H9 (cell line): ENCODE measurements around the gene NHLRC4. TPM values are rescaled to one million over a fixed set of nuclear protein-coding genes. Genes with fewer than 3 reads are reported as not detected.
A peak's percentile ranks its signal among the peaks of the same experiment; 100 is the strongest.

Experiments used
- DNase-seq: peaks from one replicate; pipeline ENCODE4 v3.0.0-alpha.2; 2017
- H2AFZ ChIP-seq: one replicate; pipeline ENCODE4 v1.6.1; 2013; ENCODE audit warnings: mild to moderate bottlenecking, low read length, control low read depth, moderate library complexity
- H2AK5ac ChIP-seq: 2 replicates; pipeline ENCODE4 v1.6.1; 2013; ENCODE audit warnings: low read length, control low read depth, mixed read lengths; ENCODE audit not compliant: insufficient read length
- H2BK120ac ChIP-seq: one replicate; pipeline ENCODE4 v1.6.1; 2013; ENCODE audit warnings: low read depth, mild to moderate bottlenecking, low read length, control low read depth, inconsistent platforms; ENCODE audit not compliant: poor library complexity, severe bottlenecking
- H2BK12ac ChIP-seq: 2 replicates; pipeline ENCODE4 v1.6.1; 2013; ENCODE audit warnings: low read length, control low read depth, mixed read lengths, low read depth; ENCODE audit not compliant: insufficient read length
- H2BK15ac ChIP-seq: 2 replicates; pipeline ENCODE4 v1.6.1; 2013; ENCODE audit warnings: low read depth, low read length, control low read depth
- H2BK20ac ChIP-seq: one replicate; pipeline ENCODE4 v1.6.1; 2013; ENCODE audit warnings: low read depth, mild to moderate bottlenecking, low read length, control low read depth, inconsistent platforms; ENCODE audit not compliant: poor library complexity, severe bottlenecking
- H2BK5ac ChIP-seq: 2 replicates; pipeline ENCODE4 v1.6.1; 2013; ENCODE audit warnings: low read length, control low read depth, mixed read lengths; ENCODE audit not compliant: insufficient read length
- H3K14ac ChIP-seq: 2 replicates; pipeline ENCODE4 v1.6.1; 2013; ENCODE audit warnings: low read length, control low read depth; ENCODE audit not compliant: insufficient read depth
- H3K18ac ChIP-seq: 2 replicates; pipeline ENCODE4 v1.6.1; 2013; ENCODE audit warnings: low read depth, mild to moderate bottlenecking, mixed read lengths, low read length, control low read depth; ENCODE audit not compliant: insufficient read length
- H3K23ac ChIP-seq: 2 replicates; pipeline ENCODE4 v1.6.1; 2013; ENCODE audit warnings: low read length, control low read depth, mixed read lengths, low read depth; ENCODE audit not compliant: insufficient read length
- H3K23me2 ChIP-seq: 2 replicates; pipeline ENCODE4 v1.6.1; 2013; ENCODE audit warnings: low read depth, mild to moderate bottlenecking, mixed read lengths, low read length, control low read depth; ENCODE audit not compliant: insufficient read length, poor library complexity, severe bottlenecking
- H3K27ac ChIP-seq: 2 replicates; pipeline ENCODE4 v1.5.1; 2013; ENCODE audit warnings: low read length, control low read depth, mixed read lengths, low read depth; ENCODE audit not compliant: insufficient read length
- H3K27me3 ChIP-seq: 2 replicates; pipeline ENCODE4 v1.6.1; 2013; ENCODE audit warnings: low read length, control low read depth, inconsistent platforms; ENCODE audit not compliant: insufficient read depth
- H3K4ac ChIP-seq: 2 replicates; pipeline ENCODE4 v1.6.1; 2013; ENCODE audit warnings: low read depth, mild to moderate bottlenecking, control low read depth, inconsistent platforms, low read length, moderate library complexity
- H3K4me1 ChIP-seq: 2 replicates; pipeline ENCODE4 v1.6.1; 2013; ENCODE audit warnings: low read length, control low read depth, inconsistent platforms; ENCODE audit not compliant: insufficient read depth
- H3K4me2 ChIP-seq: 2 replicates; pipeline ENCODE4 v1.6.1; 2013; ENCODE audit warnings: low read length, control low read depth, mixed read lengths; ENCODE audit not compliant: insufficient read length, insufficient read depth
- H3K56ac ChIP-seq: 2 replicates; pipeline ENCODE4 v1.6.1; 2013; ENCODE audit warnings: low read depth, mild to moderate bottlenecking, mixed read lengths, low read length, control low read depth; ENCODE audit not compliant: insufficient read length
- H3K79me1 ChIP-seq: 2 replicates; pipeline ENCODE4 v1.6.1; 2013; ENCODE audit warnings: low read depth, mild to moderate bottlenecking, moderate library complexity, low read length, control low read depth, inconsistent platforms; ENCODE audit not compliant: insufficient read depth, poor library complexity, severe bottlenecking
- H3K79me2 ChIP-seq: 2 replicates; pipeline ENCODE4 v1.6.1; 2013; ENCODE audit warnings: low read length, control low read depth, inconsistent platforms; ENCODE audit not compliant: insufficient read depth
- H3K9ac ChIP-seq: 2 replicates; pipeline ENCODE4 v1.6.1; 2013; ENCODE audit warnings: low read length, control low read depth, mixed read lengths; ENCODE audit not compliant: insufficient read length; ENCODE audit errors: extremely low read depth
- H3K9me3 ChIP-seq: one replicate; pipeline ENCODE4 v1.6.1; 2013; ENCODE audit warnings: low read depth, low read length, inconsistent platforms; ENCODE audit not compliant: control insufficient read depth
- H3T11ph ChIP-seq: one replicate; pipeline ENCODE4 v1.6.1; 2013; ENCODE audit warnings: mild to moderate bottlenecking, low read length, control low read depth, inconsistent platforms
- H4K20me1 ChIP-seq: one replicate; pipeline ENCODE4 v1.6.1; 2013; ENCODE audit not compliant: control insufficient read depth, insufficient read length, insufficient read depth
- H4K5ac ChIP-seq: 2 replicates; pipeline ENCODE4 v1.6.1; 2013; ENCODE audit warnings: low read depth, mild to moderate bottlenecking, mixed read lengths, low read length, control low read depth; ENCODE audit not compliant: insufficient read length
- H4K8ac ChIP-seq: replicated peaks from 2 replicates; pipeline ENCODE4 v1.6.1; 2013; ENCODE audit warnings: low read length, control low read depth, mixed read lengths, low read depth; ENCODE audit not compliant: insufficient read length
- H4K91ac ChIP-seq: 2 replicates; pipeline ENCODE4 v1.6.1; 2013; ENCODE audit warnings: low read depth, mild to moderate bottlenecking, moderate library complexity, mixed read lengths, low read length, control low read depth; ENCODE audit not compliant: insufficient read length
- H3K27ac Mint-ChIP-seq, 3 experiments: 2 replicates in 2 of 3; 3 replicates in 1 of 3; pipeline ENCODE4 v1.8.0; 2020 to 2021; ENCODE audit warnings: mixed read lengths in 3 of 3, mild to moderate bottlenecking in 1 of 3, moderate library complexity in 1 of 3
- H3K27me3 Mint-ChIP-seq: 2 replicates; pipeline ENCODE4 v1.8.0; 2021; ENCODE audit warnings: low read depth, mild to moderate bottlenecking, moderate library complexity, mixed read lengths
- H3K36me3 Mint-ChIP-seq, 3 experiments: 2 replicates in 2 of 3; 3 replicates in 1 of 3; pipeline ENCODE4 v1.8.0; 2020 to 2021; ENCODE audit warnings: low read depth in 3 of 3, mixed read lengths in 3 of 3; ENCODE audit not compliant: insufficient read depth in 1 of 3
- H3K4me1 Mint-ChIP-seq, 2 experiments: 2 replicates each; pipeline ENCODE4 v1.8.0; 2020; ENCODE audit warnings: mixed read lengths in 2 of 2
- H3K4me3 Mint-ChIP-seq, 2 experiments: 2 replicates in 1 of 2; 3 replicates in 1 of 2; pipeline ENCODE4 v1.8.0; 2020 to 2021; ENCODE audit warnings: mild to moderate bottlenecking in 2 of 2, mixed read lengths in 2 of 2, moderate library complexity in 1 of 2
- H3K9me3 Mint-ChIP-seq, 2 experiments: 2 replicates in 1 of 2; 3 replicates in 1 of 2; pipeline ENCODE4 v1.8.0; 2020; ENCODE audit warnings: mild to moderate bottlenecking in 2 of 2, mixed read lengths in 2 of 2, moderate library complexity in 1 of 2
- CTCF ChIP-seq: fragments of 200-600 bp; sonication (generic); conservative IDR thresholded peaks from 3 replicates; pipeline ENCODE4 v1.8.0; 2021; ENCODE audit warnings: antibody characterized with exemption, mild to moderate bottlenecking
- WGBS: extraction: QIAGEN DNeasy Blood & Tissue Kit; methylation state at CpG from one replicate; pipeline ENCODE4 v1.1.7; 2013; ENCODE audit warnings: missing lambda C conversion rate, low lambda C conversion rate, mixed read lengths; ENCODE audit not compliant: insufficient read length; ENCODE audit errors: extremely low coverage; 5-methylcytosine and 5-hydroxymethylcytosine counted together
- total RNA-seq: library from RNA; stranded (reverse); gene quantifications from 2 replicates; pipeline ENCODE4 v1.2.1, GENCODE V29; 2021

Gene NHLRC4
- total RNA-seq, 1 experiment from 2014 or later, result 0.42 TPM

- no peak overlapping the region for H4K91ac ChIP-seq
- H3K27ac Mint-ChIP-seq, result no peak overlapping the region
- H3K4me2 ChIP-seq, result no peak overlapping the region
- no peaks in the 10 kb centered on the region for H3K9me3 Mint-ChIP-seq
- no peaks in the 10 kb centered on the region for H3K27me3 Mint-ChIP-seq
- H3K27me3 ChIP-seq, result no peaks in the 10 kb centered on the region
- H2BK120ac ChIP-seq, result no peak overlapping the region
- peak; percentile 56 for DNase-seq
- H3K36me3 Mint-ChIP-seq, result peaks cover 0 to 13% (median 11%) of the 10 kb centered on the region in 3 experiments; a peak in 4 of 7 replicates
- no peak overlapping the region for H2BK12ac ChIP-seq
- no peak overlapping the region for H3K27ac ChIP-seq
- no peak overlapping the region for H3K4me3 Mint-ChIP-seq
- no peak overlapping the region for H3K23ac ChIP-seq
- H2BK15ac ChIP-seq, result no peak overlapping the region
- no peak overlapping the region for H3K18ac ChIP-seq
- H4K5ac ChIP-seq, result no peak overlapping the region
- H3K14ac ChIP-seq, result no peak overlapping the region; the same call in 1 of the 2 replicates
- peaks cover 9 to 13% of the 10 kb centered on the region in 2 experiments for H3K4me1 Mint-ChIP-seq
- H3K79me1 ChIP-seq, result no peaks in the 10 kb centered on the region
- 0 out of 3 replicates have a peak, but pooled peaks have one; percentile 19 for TF ChIP-seq CTCF
- H3K79me2 ChIP-seq, result peaks cover 20% of the 10 kb centered on the region; the same call in 1 of the 2 replicates
- no peak overlapping the region for H2AK5ac ChIP-seq
- H3K56ac ChIP-seq, result no peak overlapping the region
- no peak overlapping the region for H3K4ac ChIP-seq
- no peak overlapping the region for H2BK20ac ChIP-seq
- no peaks in the 10 kb centered on the region for H3K9me3 ChIP-seq
- no peak overlapping the region for H3T11ph ChIP-seq
- no peak overlapping the region for H2AFZ ChIP-seq
- H3K4me1 ChIP-seq, result no peaks in the 10 kb centered on the region; the same call in 1 of the 2 replicates
- H4K8ac ChIP-seq, result no peak overlapping the region
- peaks cover 6% of the 10 kb centered on the region for H4K20me1 ChIP-seq
- H3K23me2 ChIP-seq, result peaks cover 4% of the 10 kb centered on the region
- WGBS, result no CpG with 5 or more reads among the region's 30 CpGs
- no peak overlapping the region for H2BK5ac ChIP-seq
- no peak overlapping the region for H3K9ac ChIP-seq
Observed at GRCh38 chr16:533391-534123, 33.2 kb upstream of the NHLRC4 start.
